ENCODE results near the gene SFMBT2. TPM values are rescaled to one million over a fixed set of nuclear protein-coding genes. Genes with fewer than 3 reads are reported as not detected.

Gene SFMBT2
- total and polyA plus RNA-seq, 2 of the 13 experiments (the other 11 are each of a cell fraction or from before 2014, with no cell fraction given), result 0.01 to 0.02 TPM

DNA sequence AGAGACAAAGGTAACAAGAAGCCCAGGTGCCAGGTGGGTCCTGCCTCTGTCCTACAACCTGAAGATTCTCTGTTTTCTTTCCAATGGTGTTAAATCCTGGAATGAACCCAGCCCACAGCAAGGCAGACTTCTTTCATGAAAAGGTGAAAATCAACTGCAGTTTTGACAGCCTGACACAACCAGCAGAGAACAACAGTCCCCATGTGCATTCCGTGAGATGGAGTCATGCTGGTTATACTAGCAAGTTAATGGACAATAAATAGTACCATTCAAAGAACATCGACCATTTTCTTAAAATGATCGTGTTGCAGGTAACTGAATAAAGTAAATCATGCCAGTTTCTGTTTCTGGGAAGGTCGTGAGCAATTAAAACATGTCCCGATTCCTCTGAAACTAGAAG, 131.5 kb downstream of the SFMBT2 start (continued):
- TF ChIP-seq ZNF280D (CRISPR knock-in tag; IDR thresholded peaks at IDR 0.05), result no peak
- TF ChIP-seq TFDP1 (CRISPR knock-in tag; IDR thresholded peaks at IDR 0.05; ENCODE audit: borderline replicate concordance), result no peak
- TF ChIP-seq HHEX (CRISPR knock-in tag; IDR thresholded peaks at IDR 0.05), result no peak
- TF ChIP-seq ZNF709 (CRISPR knock-in tag; IDR thresholded peaks at IDR 0.05), result no peak
- TF ChIP-seq NPAS2 (CRISPR knock-in tag; IDR thresholded peaks at IDR 0.05; ENCODE audit: borderline replicate concordance), result no peak
- TF ChIP-seq ZNF713 (CRISPR knock-in tag; IDR thresholded peaks at IDR 0.05), result no peak

DNA sequence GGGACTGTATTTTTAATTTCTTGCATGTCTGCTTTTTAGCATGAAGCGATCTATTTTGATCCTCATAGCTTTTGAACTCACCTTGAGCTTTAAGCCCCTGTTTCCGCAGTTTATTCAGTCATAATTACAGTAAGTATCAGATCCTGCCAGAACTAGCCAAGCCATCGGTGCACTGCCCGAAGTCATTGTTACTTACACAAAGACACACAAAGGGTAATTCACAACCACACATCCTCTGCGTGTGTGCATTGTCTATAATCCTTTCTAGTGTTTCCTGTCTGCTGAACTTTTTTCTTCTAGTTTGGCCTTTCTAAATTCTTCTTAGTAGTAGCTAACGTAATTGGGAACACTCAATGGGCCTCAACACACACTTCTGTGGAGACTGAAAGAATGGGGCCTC, 133.0 kb downstream of the SFMBT2 start:
- Histone ChIP-seq H3K79me2 (ENCODE audit: insufficient read depth, low read length) (no peaks in the 10 kb centered on the region), H3K4me1 (ENCODE audit: insufficient read depth, low read length) (no peaks in the 10 kb centered on the region), H3K4me2 (ENCODE audit: low read depth, low read length) (no peak overlapping the region), H3K27me3 (ENCODE audit: control insufficient read depth in 1 of 2, insufficient read depth in 2 of 2, low read length in 2 of 2) (no peaks in the 10 kb centered on the region; a peak in 1 of 5 replicates), H4K20me1 (ENCODE audit: insufficient read depth, low read length) (no peaks in the 10 kb centered on the region), H2AFZ (ENCODE audit: low read length) (no peak overlapping the region), H3K9me3 (ENCODE audit: low read length) (no peaks in the 10 kb centered on the region), H3K9ac (ENCODE audit: insufficient read depth, low read depth, low read length) (no peak overlapping the region), H3K36me3 (replicated peaks in 1 of 2; ENCODE audit: control insufficient read depth in 1 of 2, insufficient read depth in 2 of 2, low read length in 2 of 2) (no peaks in the 10 kb centered on the region), H3K4me3 (replicated peaks in 1 of 3; ENCODE audit: insufficient read depth in 1 of 3, low read depth in 2 of 3, low read length in 3 of 3) (no peak overlapping the region), H3K27ac (ENCODE audit: extremely low read length, insufficient read depth, low read length) (no peak overlapping the region)
- in situ Hi-C loops (cut with HindIII; ENCODE audit: extremely low pct_ligation_motif_present, low pct_unique_long_range_greater_than_20kb), result no loop called here
- DNase-seq (ENCODE audit: low spot score) (no peak), FAIRE-seq (no peak), ATAC-seq (no peak)
- POLR2A ChIA-PET, result no interaction called here
- BruUV-seq (replicated peaks), result no TSS peak
- CTCF ChIA-PET (ENCODE audit: low intra/inter-chr PET ratio, low total read pairs), result no interaction called here
- intact Hi-C loops (cut with micrococcal nuclease; ENCODE audit: unreplicated experiment), result no loop called here
- WGBS (ENCODE audit: low lambda C conversion rate), result 40% methylated on average over 6 of the region's 6 CpGs
- TF ChIP-seq HOXA3 (CRISPR knock-in tag; IDR thresholded peaks at IDR 0.05), result no peak
- TF ChIP-seq, protein P1, sequence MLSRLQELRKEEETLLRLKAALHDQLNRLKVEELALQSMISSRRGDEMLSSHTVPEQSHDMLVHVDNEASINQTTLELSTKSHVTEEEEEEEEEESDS (CRISPR knock-in tag; IDR thresholded peaks at IDR 0.05; ENCODE audit: borderline replicate concordance), result no peak
- no peak for TF ChIP-seq IRF2 (CRISPR knock-in tag; IDR thresholded peaks at IDR 0.05)
- no peak for TF ChIP-seq FIP1L1 (IDR thresholded peaks at IDR 0.05; ENCODE audit: borderline replicate concordance, insufficient read depth, low read depth, low read length)
- no peak for TF ChIP-seq ZNF782 (CRISPR knock-in tag; IDR thresholded peaks at IDR 0.05; ENCODE audit: borderline replicate concordance)
- TF ChIP-seq GATAD1 (CRISPR knock-in tag; IDR thresholded peaks at IDR 0.05), result no peak
- TF ChIP-seq, protein P2, sequence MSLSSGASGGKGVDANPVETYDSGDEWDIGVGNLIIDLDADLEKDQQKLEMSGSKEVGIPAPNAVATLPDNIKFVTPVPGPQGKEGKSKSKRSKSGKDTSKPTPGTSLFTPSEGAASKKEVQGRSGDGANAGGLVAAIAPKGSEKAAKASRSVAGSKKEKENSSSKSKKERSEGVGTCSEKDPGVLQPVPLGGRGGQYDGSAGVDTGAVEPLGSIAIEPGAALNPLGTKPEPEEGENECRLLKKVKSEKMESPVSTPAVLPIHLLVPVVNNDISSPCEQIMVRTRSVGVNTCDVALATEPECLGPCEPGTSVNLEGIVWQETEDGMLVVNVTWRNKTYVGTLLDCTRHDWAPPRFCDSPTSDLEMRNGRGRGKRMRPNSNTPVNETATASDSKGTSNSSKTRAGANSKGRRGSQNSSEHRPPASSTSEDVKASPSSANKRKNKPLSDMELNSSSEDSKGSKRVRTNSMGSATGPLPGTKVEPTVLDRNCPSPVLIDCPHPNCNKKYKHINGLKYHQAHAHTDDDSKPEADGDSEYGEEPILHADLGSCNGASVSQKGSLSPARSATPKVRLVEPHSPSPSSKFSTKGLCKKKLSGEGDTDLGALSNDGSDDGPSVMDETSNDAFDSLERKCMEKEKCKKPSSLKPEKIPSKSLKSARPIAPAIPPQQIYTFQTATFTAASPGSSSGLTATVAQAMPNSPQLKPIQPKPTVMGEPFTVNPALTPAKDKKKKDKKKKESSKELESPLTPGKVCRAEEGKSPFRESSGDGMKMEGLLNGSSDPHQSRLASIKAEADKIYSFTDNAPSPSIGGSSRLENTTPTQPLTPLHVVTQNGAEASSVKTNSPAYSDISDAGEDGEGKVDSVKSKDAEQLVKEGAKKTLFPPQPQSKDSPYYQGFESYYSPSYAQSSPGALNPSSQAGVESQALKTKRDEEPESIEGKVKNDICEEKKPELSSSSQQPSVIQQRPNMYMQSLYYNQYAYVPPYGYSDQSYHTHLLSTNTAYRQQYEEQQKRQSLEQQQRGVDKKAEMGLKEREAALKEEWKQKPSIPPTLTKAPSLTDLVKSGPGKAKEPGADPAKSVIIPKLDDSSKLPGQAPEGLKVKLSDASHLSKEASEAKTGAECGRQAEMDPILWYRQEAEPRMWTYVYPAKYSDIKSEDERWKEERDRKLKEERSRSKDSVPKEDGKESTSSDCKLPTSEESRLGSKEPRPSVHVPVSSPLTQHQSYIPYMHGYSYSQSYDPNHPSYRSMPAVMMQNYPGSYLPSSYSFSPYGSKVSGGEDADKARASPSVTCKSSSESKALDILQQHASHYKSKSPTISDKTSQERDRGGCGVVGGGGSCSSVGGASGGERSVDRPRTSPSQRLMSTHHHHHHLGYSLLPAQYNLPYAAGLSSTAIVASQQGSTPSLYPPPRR (CRISPR knock-in tag; IDR thresholded peaks at IDR 0.05; ENCODE audit: borderline replicate concordance), result no peak
- TF ChIP-seq YEATS4 (CRISPR knock-in tag; IDR thresholded peaks at IDR 0.05; ENCODE audit: borderline replicate concordance), result no peak

Measured in HepG2 (cell line).